PC-9 (cell line): ENCODE results near the gene IFITM10. TPM values are rescaled to one million over a fixed set of nuclear protein-coding genes. Genes with fewer than 3 reads are reported as not detected.

ENCODE experiments used
- BruUV-seq: library from RNA; stranded (reverse); fragments of 400-500 nt; replicated peaks from 2 replicates; lab custom pipeline; 2021; lab: Mats Ljungman, UMichigan
- CTCF ChIA-PET: fragments of 300-600 bp; sonication (Branson Sonifier 250); formaldehyde crosslinking; loops from one replicate; lab custom pipeline; 2022; ENCODE audit warnings: antibody characterized with exemption; lab: Charles Lee
- POLR2A ChIA-PET: fragments of 300-600 bp; sonication (Branson Sonifier 250); formaldehyde crosslinking; loops from one replicate; lab custom pipeline; 2022; ENCODE audit warnings: antibody characterized with exemption; ENCODE audit not compliant: unreplicated experiment; lab: Charles Lee
- DNase-seq, 2 experiments: peaks; one replicate each; pipeline versions ENCODE4 v3.0.0 to v3.0.0-alpha.2; 2015 to 2022; ENCODE audit warnings: mixed read lengths in 1 of 2
- H2AFZ ChIP-seq: fragments of 200-600 bp; sonication (generic); 2 replicates; pipeline ENCODE4 v1.8.1; 2017; ENCODE audit warnings: antibody characterized with exemption
- H3F3A ChIP-seq: fragments of 200-600 bp; sonication (generic); 2 replicates; pipeline ENCODE4 v1.8.1; 2017; ENCODE audit warnings: antibody characterized with exemption, mild to moderate bottlenecking, low read depth; ENCODE audit not compliant: insufficient read depth
- H3K27ac ChIP-seq: fragments of 200-600 bp; sonication (generic); 2 replicates; pipeline ENCODE4 v1.6.1; 2016; ENCODE audit warnings: mixed run types
- H3K27me3 ChIP-seq: fragments of 200-600 bp; sonication (generic); 2 replicates; pipeline ENCODE4 v1.6.1; 2016; ENCODE audit warnings: low read depth, mixed run types; ENCODE audit not compliant: insufficient read depth
- H3K36me3 ChIP-seq: fragments of 200-600 bp; sonication (generic); 2 replicates; pipeline ENCODE4 v1.6.1; 2016; ENCODE audit warnings: low read depth, mixed run types
- H3K4me1 ChIP-seq: fragments of 200-600 bp; sonication (generic); replicated peaks from 2 replicates; pipeline ENCODE4 v1.6.1; 2016; ENCODE audit warnings: mixed run types; ENCODE audit not compliant: insufficient read depth
- H3K4me2 ChIP-seq: fragments of 200-600 bp; sonication (generic); 2 replicates; pipeline ENCODE4 v1.6.1; 2017; ENCODE audit warnings: mixed run types
- H3K4me3 ChIP-seq: fragments of 200-600 bp; sonication (generic); 2 replicates; pipeline ENCODE4 v1.6.1; 2016; ENCODE audit warnings: mixed run types
- H3K79me2 ChIP-seq: fragments of 200-600 bp; sonication (generic); 2 replicates; pipeline ENCODE4 v1.6.1; 2017; ENCODE audit warnings: low read depth, mixed run types
- H3K9me2 ChIP-seq: fragments of 200-600 bp; sonication (generic); 2 replicates; pipeline ENCODE4 v1.8.1; 2017; ENCODE audit warnings: mild to moderate bottlenecking; ENCODE audit not compliant: insufficient read depth
- H3K9me3 ChIP-seq: fragments of 200-600 bp; sonication (generic); 2 replicates; pipeline ENCODE4 v1.8.1; 2016; ENCODE audit warnings: low read depth; ENCODE audit not compliant: insufficient read depth
- H4K20me1 ChIP-seq: fragments of 200-600 bp; sonication (generic); 2 replicates; pipeline ENCODE4 v1.8.1; 2017; ENCODE audit not compliant: insufficient read depth
- CTCF ChIP-seq: fragments of 200-600 bp; sonication (generic); conservative IDR thresholded peaks from 2 replicates; pipeline ENCODE4 v1.6.1; 2017; ENCODE audit warnings: mixed run types, antibody characterized with exemption, mild to moderate bottlenecking, moderate library complexity
- EZH2 ChIP-seq: fragments of 200-600 bp; sonication (generic); IDR thresholded peaks from 2 replicates; pipeline ENCODE4 v1.8.0; 2017; ENCODE audit warnings: antibody characterized with exemption, low read depth
- intact Hi-C: fragments of 100-400 bp; cut with micrococcal nuclease; formaldehyde crosslinking; loops from one replicate; pipeline ENCODE4 v1.10.0; 2022; ENCODE audit not compliant: unreplicated experiment
- total RNA-seq: library from RNA; stranded (reverse); gene quantifications from 2 replicates; pipeline ENCODE4 v1.2.3, GENCODE V29; 2021

Gene IFITM10
- total RNA-seq, 1 experiment from 2014 or later: 5.5 TPM

GRCh38 chr11:1760351-1761109 is 10.1 kb upstream of the IFITM10 start:
- CTCF ChIA-PET: interaction anchor here (0.8 kb wide), 1 partner anchor 72 kb away, joined by 5 read pairs; no protein-coding TSS in a partner anchor
- BruUV-seq: no TSS peak
- H3F3A ChIP-seq: peaks cover 10% of the 10 kb centered on the region; the same call in 1 of the 2 replicates
- H3K9me2 ChIP-seq: no peaks in the 10 kb centered on the region
- DNase-seq: peak; percentile 70 to 87
- H2AFZ ChIP-seq: no peak overlapping the region
- peak overlapping the region; percentile 85 for H3K4me2 ChIP-seq
- TF ChIP-seq CTCF (no peak), EZH2 (no peak)
- no peaks in the 10 kb centered on the region for H3K9me3 ChIP-seq
- peak overlapping the region; percentile 50 for H3K27ac ChIP-seq
- intact Hi-C loops: loop anchor here (1.0 to 2.0 kb wide), 2 partner anchors 66 to 67 kb away; no protein-coding TSS in a partner anchor
- H3K27me3 ChIP-seq: no peaks in the 10 kb centered on the region
- H3K4me1 ChIP-seq: peaks cover 26% of the 10 kb centered on the region
- H3K36me3 ChIP-seq: 0 out of 2 replicates have a peak, but pooled peaks cover 4% of the 10 kb centered on the region
- H4K20me1 ChIP-seq: no peaks in the 10 kb centered on the region
- H3K79me2 ChIP-seq: peaks cover 44% of the 10 kb centered on the region
- POLR2A ChIA-PET: interaction anchor here (0.6 kb wide), 1 partner anchor 18 kb away, joined by 3 read pairs; no protein-coding TSS in a partner anchor
- H3K4me3 ChIP-seq: peak overlapping the region; percentile 18; the same call in 1 of the 2 replicates

DNA sequence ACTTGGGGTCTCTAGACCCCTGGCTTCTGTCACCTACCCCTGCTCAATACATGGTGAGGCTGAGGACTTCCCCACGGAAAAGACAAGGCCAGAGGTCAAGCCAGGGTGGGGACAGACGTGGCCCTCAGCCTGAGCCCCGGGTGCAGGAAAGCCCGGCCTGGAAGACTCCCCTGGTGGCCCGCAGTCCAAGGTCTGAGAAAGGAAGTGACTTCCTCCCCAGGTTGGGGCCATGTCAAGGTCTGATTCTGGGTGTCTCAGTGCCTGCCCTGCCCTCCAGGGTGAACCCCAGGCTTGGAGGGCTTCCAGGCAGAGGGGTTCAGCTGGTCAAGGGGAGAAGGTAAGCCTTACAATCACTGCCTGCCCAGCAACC is 9.4 kb upstream of the IFITM10 start:
- ChIA-PET CTCF (no interaction called here), POLR2A (no interaction called here)
- no peak overlapping the region; the same call in 1 of the 2 replicates for H3K4me3 ChIP-seq
- 0 out of 2 replicates have a peak, but pooled peaks cover 9% of the 10 kb centered on the region for H3K36me3 ChIP-seq
- no TSS peak for BruUV-seq
- intact Hi-C loops: loop anchor here (1.0 to 2.0 kb wide), 2 partner anchors 65 to 67 kb away; no protein-coding TSS in a partner anchor
- H3K27me3 ChIP-seq: no peaks in the 10 kb centered on the region
- no peak overlapping the region for H2AFZ ChIP-seq
- no peaks in the 10 kb centered on the region for H4K20me1 ChIP-seq
- H3K9me3 ChIP-seq: no peaks in the 10 kb centered on the region
- peaks cover 8% of the 10 kb centered on the region; the same call in 1 of the 2 replicates for H3F3A ChIP-seq
- H3K9me2 ChIP-seq: no peaks in the 10 kb centered on the region
- no peak for TF ChIP-seq EZH2
- no peak for TF ChIP-seq CTCF
- peaks cover 26% of the 10 kb centered on the region for H3K4me1 ChIP-seq
- peaks cover 44% of the 10 kb centered on the region for H3K79me2 ChIP-seq
- H3K4me2 ChIP-seq: peak overlapping the region; percentile 85
- no peak for DNase-seq
- H3K27ac ChIP-seq: peak overlapping the region; percentile 50

DNA sequence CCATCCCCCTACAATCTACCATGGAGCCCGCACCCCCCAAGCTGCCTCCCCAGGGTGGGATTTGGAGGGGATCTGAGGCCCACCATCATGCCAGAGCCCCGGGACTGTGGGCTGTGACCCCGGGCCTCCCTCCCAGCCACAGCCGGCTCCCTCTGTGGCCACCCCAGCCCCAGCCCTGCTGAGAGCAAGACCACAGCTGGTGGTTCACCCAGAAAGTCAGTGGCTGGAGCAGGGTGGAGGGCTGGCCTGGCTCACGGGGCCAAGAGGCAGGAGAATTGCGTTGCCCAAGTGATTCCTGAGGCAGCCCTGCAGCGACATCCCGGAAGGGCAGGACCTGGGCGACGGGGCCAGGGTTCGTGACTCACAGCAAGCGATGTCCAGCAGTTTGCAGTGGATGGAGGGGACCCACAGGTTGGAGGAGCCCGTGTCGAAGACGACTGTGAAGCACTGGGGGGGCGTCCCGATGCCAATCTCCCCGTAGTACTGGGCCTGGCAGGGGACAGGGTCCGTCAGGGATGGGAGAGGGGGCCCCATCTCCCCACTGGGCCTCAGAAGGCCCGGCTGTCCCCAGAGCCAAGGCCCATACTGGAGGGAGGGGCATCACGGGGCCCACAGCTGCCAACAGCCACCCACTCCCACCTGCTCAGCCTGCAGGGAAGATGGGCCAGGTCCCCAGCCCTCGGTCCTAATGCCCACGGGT is 8.9 kb upstream of the IFITM10 start:
- Histone ChIP-seq H3K4me2 (no peak overlapping the region), H3K27me3 (no peaks in the 10 kb centered on the region), H4K20me1 (no peaks in the 10 kb centered on the region), H3F3A (peaks cover 8% of the 10 kb centered on the region; the same call in 1 of the 2 replicates), H3K79me2 (peaks cover 44% of the 10 kb centered on the region), H3K9me3 (no peaks in the 10 kb centered on the region), H3K4me1 (peaks cover 26% of the 10 kb centered on the region), H3K27ac (no peak overlapping the region), H3K36me3 (0 out of 2 replicates have a peak, but pooled peaks cover 9% of the 10 kb centered on the region), H3K4me3 (no peak overlapping the region), H3K9me2 (no peaks in the 10 kb centered on the region), H2AFZ (no peak overlapping the region)
- no peak for DNase-seq
- no peak for TF ChIP-seq CTCF
- no peak for TF ChIP-seq EZH2
- BruUV-seq: no TSS peak
- intact Hi-C loops: no loop called here
- ChIA-PET POLR2A (no interaction called here), CTCF (no interaction called here)
